Tibial nerve (tissue), 4 donors: Measurements from ENCODE around the gene CECR2. TPM values are rescaled to one million over a fixed set of nuclear protein-coding genes. Genes with fewer than 3 reads are reported as not detected.

Experiments used
- DNase-seq, 2 donors: peaks; one replicate each; pipeline ENCODE4 v3.0.0-alpha.2; 2019; ENCODE audit warnings: low spot score in 2 of 2
- H3K27ac ChIP-seq, 4 donors: fragments of 200-600 bp; sonication (generic) in 3 of 4; one replicate each; pipeline ENCODE4 v1.5.1; 2017 to 2019; ENCODE audit warnings: mild to moderate bottlenecking in 1 of 4
- H3K27me3 ChIP-seq, 2 donors: fragments of 200-600 bp; sonication (generic) in 1 of 2; one replicate each; pipeline versions ENCODE4 v1.5.1 to v1.6.0; 2017 to 2019
- H3K36me3 ChIP-seq, 3 donors: fragments of 200-600 bp; sonication (generic); one replicate each; pipeline ENCODE4 v1.5.1; 2018 to 2019
- H3K4me1 ChIP-seq, 4 donors: fragments of 200-600 bp; sonication (generic) in 3 of 4; one replicate each; pipeline ENCODE4 v1.5.1; 2017 to 2019
- H3K4me3 ChIP-seq, 4 donors: fragments of 200-600 bp; sonication (generic) in 3 of 4; one replicate each; pipeline ENCODE4 v1.5.1; 2017 to 2019; ENCODE audit warnings: mild to moderate bottlenecking in 1 of 4, moderate library complexity in 1 of 4
- H3K9me3 ChIP-seq, 4 donors: fragments of 200-600 bp; sonication (generic) in 3 of 4; one replicate each; pipeline ENCODE4 v1.5.1; 2017 to 2019
- EP300 ChIP-seq, 2 donors: sonication (generic); formaldehyde crosslinking; IDR thresholded peaks; one replicate each; pipeline ENCODE4 v1.6.1; 2017; ENCODE audit warnings: antibody characterized with exemption in 2 of 2, mild to moderate bottlenecking in 1 of 2
- POLR2A ChIP-seq, 2 donors: fragments of 450-650 bp; IDR thresholded peaks; one replicate each; pipeline ENCODE4 v1.6.1; 2017; ENCODE audit warnings: antibody characterized with exemption in 2 of 2, mild to moderate bottlenecking in 2 of 2, moderate library complexity in 2 of 2
- WGBS, 2 donors: methylation state at CpG; one replicate each; pipeline ENCODE4 v1.1.5; 2018; 5-methylcytosine and 5-hydroxymethylcytosine counted together
- total RNA-seq, 4 donors: library from RNA; depleted of rRNA; stranded (reverse); fragments of >200 nt; gene quantifications; one replicate each; pipeline ENCODE4 v1.1.0, GENCODE V29; 2016
- TF ChIP-seq, protein P1 (sequence below), 5 experiments: fragments of 200-600 bp in 3 of 5; fragments of 450-650 bp in 2 of 5; sonication (generic) in 3 of 5; IDR thresholded peaks; one replicate each; pipeline ENCODE4 v1.5.1; 2016 to 2019; ENCODE audit warnings: antibody characterized with exemption in 5 of 5, mild to moderate bottlenecking in 3 of 5, moderate library complexity in 2 of 5

Gene CECR2
- total RNA-seq, 4 donors from 2014 or later = 2.4 to 5.1 (median 3.6) TPM

DNA sequence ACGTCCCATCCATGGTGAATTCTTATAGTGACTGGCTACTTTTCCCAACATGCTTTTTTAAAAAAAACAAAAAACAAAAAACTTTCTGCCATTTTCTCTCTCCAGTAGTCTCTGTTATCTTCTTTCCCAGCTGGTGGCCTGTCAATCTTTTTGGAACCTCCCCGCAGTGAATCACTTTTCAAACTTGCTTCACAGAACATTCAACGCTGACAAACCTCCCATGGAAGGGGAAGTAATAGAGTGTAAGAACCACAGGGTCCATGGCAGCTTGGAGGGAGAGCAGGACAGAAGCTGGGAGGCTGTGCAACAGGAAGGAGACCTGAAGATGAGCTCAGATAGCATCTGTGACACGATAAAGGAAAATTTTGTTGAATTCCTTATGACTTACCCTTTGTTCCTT is 9.8 kb upstream of the CECR2 start:
- 57 to 66% methylated on average over 4 of the region's 4 CpGs for WGBS, 2 donors
- Histone ChIP-seq H3K27me3 (peaks cover 0 to 8% of the 10 kb centered on the region in 2 donors), H3K4me1 (no peaks in the 10 kb centered on the region), H3K36me3 (no peaks in the 10 kb centered on the region), H3K4me3 (no peak overlapping the region), H3K27ac (no peak overlapping the region), H3K9me3 (no peaks in the 10 kb centered on the region)
- DNase-seq = no peak
- TF ChIP-seq, protein P1, sequence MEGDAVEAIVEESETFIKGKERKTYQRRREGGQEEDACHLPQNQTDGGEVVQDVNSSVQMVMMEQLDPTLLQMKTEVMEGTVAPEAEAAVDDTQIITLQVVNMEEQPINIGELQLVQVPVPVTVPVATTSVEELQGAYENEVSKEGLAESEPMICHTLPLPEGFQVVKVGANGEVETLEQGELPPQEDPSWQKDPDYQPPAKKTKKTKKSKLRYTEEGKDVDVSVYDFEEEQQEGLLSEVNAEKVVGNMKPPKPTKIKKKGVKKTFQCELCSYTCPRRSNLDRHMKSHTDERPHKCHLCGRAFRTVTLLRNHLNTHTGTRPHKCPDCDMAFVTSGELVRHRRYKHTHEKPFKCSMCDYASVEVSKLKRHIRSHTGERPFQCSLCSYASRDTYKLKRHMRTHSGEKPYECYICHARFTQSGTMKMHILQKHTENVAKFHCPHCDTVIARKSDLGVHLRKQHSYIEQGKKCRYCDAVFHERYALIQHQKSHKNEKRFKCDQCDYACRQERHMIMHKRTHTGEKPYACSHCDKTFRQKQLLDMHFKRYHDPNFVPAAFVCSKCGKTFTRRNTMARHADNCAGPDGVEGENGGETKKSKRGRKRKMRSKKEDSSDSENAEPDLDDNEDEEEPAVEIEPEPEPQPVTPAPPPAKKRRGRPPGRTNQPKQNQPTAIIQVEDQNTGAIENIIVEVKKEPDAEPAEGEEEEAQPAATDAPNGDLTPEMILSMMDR (IDR thresholded peaks at IDR 0.05) = no peak
- no peak for TF ChIP-seq POLR2A (IDR thresholded peaks at IDR 0.05)

DNA sequence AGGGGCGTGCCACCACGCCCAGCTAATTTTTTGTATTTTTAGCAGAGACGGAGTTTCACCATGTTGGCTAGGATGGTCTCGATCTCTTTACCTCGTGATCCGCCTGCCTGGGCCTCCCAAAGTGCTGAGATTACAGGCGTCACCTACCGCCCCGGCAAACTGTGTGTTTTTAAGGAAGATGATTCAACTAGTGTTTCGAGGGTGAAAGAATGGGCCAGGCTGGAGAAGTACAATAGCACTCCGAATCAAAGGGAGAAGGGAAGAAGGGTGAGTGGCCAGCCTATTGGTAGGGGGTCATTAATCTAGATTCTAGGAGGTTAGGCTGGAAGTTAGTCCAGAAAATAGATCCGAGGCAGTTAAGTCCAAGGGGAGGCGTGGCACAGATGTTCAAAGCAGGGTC is 2.9 kb upstream of the CECR2 start:
- H3K4me3 ChIP-seq = no peak overlapping the region
- no peak for DNase-seq
- WGBS, 2 donors = 81% methylated on average over 13 of the region's 13 CpGs
- no peaks in the 10 kb centered on the region for H3K36me3 ChIP-seq
- H3K4me1 ChIP-seq = peaks cover 0 to 44% (median 5%) of the 10 kb centered on the region in 4 donors
- peaks cover 0 to 57% of the 10 kb centered on the region in 2 donors for H3K27me3 ChIP-seq
- no peaks in the 10 kb centered on the region for H3K9me3 ChIP-seq
- no peak overlapping the region for H3K27ac ChIP-seq
- TF ChIP-seq EP300 (IDR thresholded peaks at IDR 0.05) = no peak
- TF ChIP-seq POLR2A (IDR thresholded peaks at IDR 0.05) = no peak
- TF ChIP-seq, protein P1 (IDR thresholded peaks at IDR 0.05) = no peak

GRCh38 chr22:17366830-17367229 is 2.4 kb upstream of the CECR2 start:
- 14 to 15% methylated on average over 11 of the region's 11 CpGs for WGBS, 2 donors
- TF ChIP-seq, protein P1 (IDR thresholded peaks at IDR 0.05) = peak in 2 of 5 experiments; percentile 16 to 36
- TF ChIP-seq EP300 (IDR thresholded peaks at IDR 0.05) (no peak), POLR2A (IDR thresholded peaks at IDR 0.05) (no peak)
- peaks cover 0 to 46% (median 5%) of the 10 kb centered on the region in 4 donors for H3K4me1 ChIP-seq
- DNase-seq = no peak
- no peaks in the 10 kb centered on the region for H3K9me3 ChIP-seq
- H3K36me3 ChIP-seq = no peaks in the 10 kb centered on the region
- no peak overlapping the region for H3K27ac ChIP-seq
- peaks cover 0 to 62% of the 10 kb centered on the region in 2 donors for H3K27me3 ChIP-seq
- H3K4me3 ChIP-seq = no peak overlapping the region

DNA sequence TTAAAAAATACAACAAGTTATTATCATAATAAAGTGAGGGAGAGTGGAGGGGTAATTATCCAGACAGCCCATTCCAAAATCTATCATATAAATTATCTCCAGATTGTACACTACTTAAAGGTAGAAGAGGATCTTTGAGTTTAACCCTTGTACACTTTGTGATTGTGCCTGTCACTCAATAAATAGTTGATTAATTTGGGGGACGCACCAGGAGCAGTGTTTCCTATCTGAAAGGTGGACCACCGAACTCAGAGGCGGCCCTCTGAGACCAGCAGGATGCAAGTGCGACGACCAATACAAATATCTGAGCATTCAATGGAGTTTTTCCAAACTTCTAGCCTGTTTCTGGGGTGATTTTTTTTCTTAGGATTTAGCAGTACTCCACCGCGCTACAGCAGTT is 1.1 kb upstream of the CECR2 start:
- no peaks in the 10 kb centered on the region for H3K36me3 ChIP-seq
- DNase-seq = no peak
- peaks cover 0 to 46% (median 5%) of the 10 kb centered on the region in 4 donors for H3K4me1 ChIP-seq
- peak overlapping the region; percentile 24 to 75 (median 43) for H3K4me3 ChIP-seq
- H3K9me3 ChIP-seq = no peaks in the 10 kb centered on the region
- H3K27me3 ChIP-seq = peaks cover 0 to 75% of the 10 kb centered on the region in 2 donors
- TF ChIP-seq, protein P1 (IDR thresholded peaks at IDR 0.05) = no peak
- WGBS, 2 donors = 4 to 7% methylated on average over 7 of the region's 7 CpGs
- H3K27ac ChIP-seq = peak overlapping the region in 2 of 4 donors; percentile 9 to 85

- peaks cover 0 to 46% (median 5%) of the 10 kb centered on the region in 4 donors for H3K4me1 ChIP-seq
- peak overlapping the region; percentile 24 to 75 (median 43) for H3K4me3 ChIP-seq
- WGBS, 2 donors = 1 to 2% methylated on average over 43 to 52 of the region's 64 CpGs
- H3K36me3 ChIP-seq = no peaks in the 10 kb centered on the region
- peak in 1 of 2 donors; percentile 12 for DNase-seq
- TF ChIP-seq, protein P1 (IDR thresholded peaks at IDR 0.05) = no peak
- TF ChIP-seq POLR2A (IDR thresholded peaks at IDR 0.05) (no peak), EP300 (IDR thresholded peaks at IDR 0.05) (no peak)
- peak overlapping the region in 3 of 4 donors; percentile 9 to 85 (median 58) for H3K27ac ChIP-seq
- no peaks in the 10 kb centered on the region for H3K9me3 ChIP-seq
- peaks cover 0 to 75% of the 10 kb centered on the region in 2 donors for H3K27me3 ChIP-seq
These were observed 464 bp upstream of the CECR2 start for GRCh38 chr22:17368554-17369438.
